NCI-H748 (cell line): ENCODE results near the gene FZR1.
"Not testable (repeated sequence)": the region's sequence is repeated elsewhere in the genome, so short reads cannot be mapped to it uniquely, and the experiment has no call there.

Experiments used
- DNase-seq: peaks from one replicate; lab custom pipeline; 2025; ENCODE audit not compliant: unreplicated experiment; lab: John Stamatoyannopoulos, UW

The FZR1 gene

DNA sequence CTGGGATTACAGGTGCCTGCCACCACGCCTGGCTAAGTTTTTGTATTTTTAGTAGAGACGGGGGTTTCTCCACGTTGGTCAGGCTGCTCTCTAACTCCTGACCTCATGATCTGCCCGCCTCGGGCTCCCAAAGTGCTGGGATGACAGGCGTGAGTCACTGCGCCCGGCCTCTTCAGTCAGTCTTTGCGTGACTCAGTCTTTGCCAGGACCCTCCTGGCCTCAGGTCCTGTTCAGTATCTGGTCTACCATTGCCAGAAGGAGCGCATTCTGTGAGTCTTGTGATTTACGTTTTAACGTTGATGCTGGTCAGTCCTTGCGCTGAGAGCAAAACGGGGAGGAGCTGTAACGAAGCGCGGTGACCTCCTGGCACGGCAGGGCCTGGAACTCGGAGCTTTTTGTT is 59.0 kb downstream of the FZR1 start:
- no peak for DNase-seq

DNA sequence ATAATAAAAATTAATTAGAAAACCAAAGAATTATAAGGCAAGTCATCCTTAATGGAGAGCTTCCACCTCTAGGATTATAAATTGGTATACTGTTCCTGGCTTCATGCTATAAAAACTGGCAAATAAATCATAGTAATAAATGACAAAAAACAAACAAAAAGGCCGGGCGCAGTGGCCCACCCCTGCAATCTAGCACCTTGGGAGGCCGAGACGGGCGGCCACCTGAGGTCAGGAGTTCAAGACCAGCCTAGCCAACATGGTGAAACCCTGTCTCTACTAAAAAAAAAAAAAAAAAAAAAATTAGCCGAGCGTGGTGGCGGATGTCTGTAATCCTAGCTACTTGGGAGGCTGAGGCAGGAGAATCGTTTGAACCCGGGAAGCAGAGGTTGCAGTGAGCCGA is 63.9 kb downstream of the FZR1 start:
- DNase-seq, result not testable (repeated sequence)

DNA sequence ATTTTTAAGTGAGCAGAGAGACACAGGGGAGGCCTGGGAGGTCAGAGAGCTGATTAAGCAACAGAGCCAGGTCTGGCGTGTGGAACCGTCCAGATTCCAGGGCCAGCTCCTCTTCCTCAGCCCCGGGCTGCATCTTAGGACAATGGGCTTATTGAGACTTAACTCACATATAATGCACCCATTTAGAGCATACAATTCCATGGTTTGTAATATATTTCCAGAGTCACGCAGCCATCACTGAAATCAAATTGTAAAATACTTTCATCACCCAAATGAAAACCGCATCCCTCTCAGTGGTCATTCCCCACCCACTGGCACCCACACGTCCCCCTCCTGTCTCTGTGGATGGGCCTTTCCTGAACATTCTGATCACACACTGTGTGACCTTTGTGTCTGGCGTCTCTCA is 64.5 kb downstream of the FZR1 start:
- DNase-seq, result no peak

DNA sequence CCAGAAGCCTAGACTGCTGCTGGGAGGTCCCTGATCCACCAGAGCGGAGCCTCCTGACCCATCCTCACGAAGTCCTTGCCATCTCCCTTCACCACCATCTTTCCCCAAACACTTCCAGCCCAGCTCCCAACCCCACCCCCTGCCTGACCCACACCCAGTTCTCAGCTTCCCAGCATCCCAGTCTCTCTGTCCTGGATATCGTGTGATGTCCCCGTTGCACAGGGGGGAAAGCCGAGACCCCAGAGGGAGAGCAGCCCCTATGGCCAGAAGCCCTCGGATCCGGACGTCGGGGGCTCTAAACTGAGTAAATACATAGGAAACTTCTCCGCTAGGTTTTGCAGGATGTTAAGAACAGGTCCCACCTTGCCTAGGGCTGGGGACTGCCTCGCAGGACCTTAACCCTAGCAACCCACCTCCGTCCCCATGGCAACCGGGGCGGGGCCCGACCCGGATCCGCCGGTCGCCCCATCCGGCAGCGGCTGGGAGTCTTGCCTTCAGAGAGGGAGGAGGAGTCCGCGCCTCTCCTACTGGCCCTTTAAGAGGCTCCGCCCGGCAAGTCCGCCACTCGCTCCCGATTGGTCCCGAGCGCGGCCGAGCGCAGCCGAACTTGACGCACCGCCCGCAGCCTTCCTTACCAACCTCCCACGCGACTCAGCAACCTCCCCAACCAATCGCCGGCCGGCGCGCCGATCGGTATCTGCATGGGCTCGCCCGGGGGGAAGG is 66.2 kb downstream of the FZR1 start:
- peak; percentile 99 for DNase-seq

DNA sequence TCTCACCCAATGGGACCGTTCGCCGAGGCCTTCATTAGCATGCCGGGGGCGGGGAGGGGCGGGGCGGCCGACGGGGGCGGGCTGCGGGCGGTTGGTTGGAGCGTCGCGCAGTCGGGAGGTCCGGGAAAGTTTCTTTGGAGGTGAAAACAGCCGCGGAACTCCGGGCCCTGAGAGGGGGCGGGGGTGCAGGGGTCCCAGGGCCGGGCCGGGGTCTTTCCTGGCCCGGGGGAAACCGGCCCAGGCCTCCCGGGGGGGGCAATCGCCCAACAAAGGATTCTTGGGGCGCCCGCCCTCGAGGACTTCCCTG is 66.7 kb downstream of the FZR1 start, which contains the start of gene HMG20B:
HMG20B (plus strand) TSS at position 90 of the 307 bp plus-strand sequence. CDS start 366 bp downstream, outside the sequence.
- no peak for DNase-seq

DNA sequence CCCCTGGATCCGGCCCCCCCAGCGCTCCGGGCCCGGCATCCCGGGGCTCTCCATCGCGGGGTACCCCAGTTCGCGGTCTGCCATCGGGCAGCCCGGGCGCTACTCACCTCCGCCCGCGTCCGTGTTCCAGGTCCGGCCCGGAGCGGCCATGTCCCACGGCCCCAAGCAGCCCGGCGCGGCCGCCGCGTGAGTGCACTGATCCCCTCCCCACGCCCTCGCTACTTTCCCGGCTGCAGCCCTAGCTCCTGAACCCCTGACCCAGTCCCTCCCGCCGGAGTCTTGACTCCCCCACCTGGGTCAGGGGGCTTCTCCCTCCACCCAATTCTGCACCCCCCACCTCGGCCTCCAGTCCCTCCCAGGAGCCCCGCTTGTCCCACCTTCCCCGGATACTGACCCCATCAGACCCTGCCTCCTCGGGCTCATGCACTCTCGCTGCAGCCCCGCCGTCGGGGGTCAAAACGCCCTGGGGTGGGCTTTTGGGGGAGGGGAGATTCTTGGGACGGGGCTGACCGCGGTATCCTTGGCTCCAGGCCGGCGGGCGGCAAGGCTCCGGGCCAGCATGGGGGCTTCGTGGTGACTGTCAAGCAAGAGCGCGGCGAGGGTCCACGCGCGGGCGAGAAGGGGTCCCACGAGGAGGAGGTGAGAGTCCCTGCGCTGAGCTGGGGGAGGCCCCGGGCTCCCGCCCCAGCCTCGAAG is 67.2 kb downstream of the FZR1 start:
- DNase-seq, result peak; percentile 30

DNA sequence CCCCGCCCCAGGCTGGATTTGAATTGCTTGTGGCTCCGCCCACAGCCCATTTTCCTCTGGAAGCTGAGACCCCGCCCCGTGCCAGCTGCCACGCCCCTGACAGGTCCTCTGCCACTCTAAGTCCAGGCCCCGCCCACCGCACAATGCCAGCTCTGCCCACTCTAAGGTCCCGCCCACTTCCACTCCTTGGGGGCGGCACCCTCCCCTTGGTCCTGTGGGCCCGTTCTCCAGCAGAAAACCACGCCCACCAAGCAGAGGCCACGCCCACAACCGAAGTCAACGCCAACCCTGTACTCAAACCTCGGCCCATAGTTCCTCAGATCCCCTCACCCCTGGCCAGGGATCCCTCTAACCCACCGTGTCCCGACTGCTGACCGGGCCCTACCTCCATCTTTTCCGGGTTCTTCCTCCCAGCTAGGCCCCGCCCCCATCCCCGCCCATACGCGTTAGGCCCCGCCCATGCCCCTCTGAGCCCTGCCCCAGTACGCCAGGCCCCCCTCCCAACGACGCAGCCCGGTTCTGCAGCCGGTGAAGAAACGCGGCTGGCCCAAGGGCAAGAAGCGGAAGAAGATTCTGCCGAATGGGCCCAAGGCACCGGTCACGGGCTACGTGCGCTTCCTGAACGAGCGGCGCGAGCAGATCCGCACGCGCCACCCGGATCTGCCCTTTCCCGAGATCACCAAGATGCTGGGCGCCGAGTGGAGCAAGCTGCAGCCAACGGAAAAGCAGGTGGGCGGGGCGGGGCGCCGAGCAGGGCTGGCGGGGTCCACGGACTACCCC is 67.9 kb downstream of the FZR1 start:
- DNase-seq, result peak; percentile 87

DNA sequence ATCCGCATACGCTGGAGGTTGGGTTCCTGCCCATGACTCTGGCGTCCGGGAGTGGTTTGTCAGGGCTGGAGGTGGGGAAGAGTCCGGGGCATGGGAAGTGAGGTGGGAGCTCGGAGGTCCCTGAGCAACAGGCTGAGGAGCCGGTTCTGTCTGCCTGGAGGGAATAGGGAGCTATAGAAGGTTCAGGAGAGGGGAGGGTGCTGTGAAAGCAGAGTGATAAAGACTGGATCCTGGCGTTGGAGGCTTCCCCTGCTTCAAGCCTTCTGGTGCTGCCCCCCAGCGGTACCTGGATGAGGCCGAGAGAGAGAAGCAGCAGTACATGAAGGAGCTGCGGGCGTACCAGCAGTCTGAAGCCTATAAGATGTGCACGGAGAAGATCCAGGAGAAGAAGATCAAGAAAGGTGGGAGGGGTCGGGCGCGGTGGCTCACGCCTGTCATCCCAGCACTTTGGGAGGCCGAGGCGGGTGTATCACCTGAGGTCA is 69.2 kb downstream of the FZR1 start:
- DNase-seq, result no peak

DNA sequence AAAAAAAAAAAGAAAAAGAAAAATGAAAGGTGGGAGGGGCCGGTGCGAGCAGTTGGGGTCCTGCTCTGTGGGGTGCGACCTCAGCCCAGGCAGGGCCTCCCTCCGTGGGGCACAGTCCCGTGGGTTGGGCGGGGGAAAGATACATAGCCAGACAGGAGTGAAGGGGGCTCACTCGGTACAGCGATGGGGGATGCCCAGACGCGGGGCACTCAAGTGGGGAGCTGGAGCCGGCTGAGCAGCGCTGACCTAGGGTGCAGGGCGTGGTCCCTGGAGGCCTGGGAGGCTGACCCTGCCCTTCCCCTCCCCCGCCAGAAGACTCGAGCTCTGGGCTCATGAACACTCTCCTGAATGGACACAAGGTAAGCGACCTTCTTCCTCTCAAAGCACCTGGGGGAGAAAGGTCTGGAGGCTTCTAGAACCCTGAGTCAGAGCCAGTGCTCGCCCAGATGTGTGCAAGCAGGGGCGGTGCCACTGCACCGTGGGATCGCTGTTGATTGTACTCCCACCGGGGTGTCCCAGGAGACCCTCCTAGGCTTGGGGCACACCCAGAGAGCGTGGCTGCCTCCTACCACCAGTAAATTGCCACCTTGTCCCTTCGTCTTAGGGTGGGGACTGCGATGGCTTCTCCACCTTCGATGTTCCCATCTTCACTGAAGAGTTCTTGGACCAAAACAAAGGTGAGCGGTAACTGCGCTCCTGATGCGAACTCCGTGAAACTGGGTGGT is 70.0 kb downstream of the FZR1 start:
- no peak for DNase-seq

DNA sequence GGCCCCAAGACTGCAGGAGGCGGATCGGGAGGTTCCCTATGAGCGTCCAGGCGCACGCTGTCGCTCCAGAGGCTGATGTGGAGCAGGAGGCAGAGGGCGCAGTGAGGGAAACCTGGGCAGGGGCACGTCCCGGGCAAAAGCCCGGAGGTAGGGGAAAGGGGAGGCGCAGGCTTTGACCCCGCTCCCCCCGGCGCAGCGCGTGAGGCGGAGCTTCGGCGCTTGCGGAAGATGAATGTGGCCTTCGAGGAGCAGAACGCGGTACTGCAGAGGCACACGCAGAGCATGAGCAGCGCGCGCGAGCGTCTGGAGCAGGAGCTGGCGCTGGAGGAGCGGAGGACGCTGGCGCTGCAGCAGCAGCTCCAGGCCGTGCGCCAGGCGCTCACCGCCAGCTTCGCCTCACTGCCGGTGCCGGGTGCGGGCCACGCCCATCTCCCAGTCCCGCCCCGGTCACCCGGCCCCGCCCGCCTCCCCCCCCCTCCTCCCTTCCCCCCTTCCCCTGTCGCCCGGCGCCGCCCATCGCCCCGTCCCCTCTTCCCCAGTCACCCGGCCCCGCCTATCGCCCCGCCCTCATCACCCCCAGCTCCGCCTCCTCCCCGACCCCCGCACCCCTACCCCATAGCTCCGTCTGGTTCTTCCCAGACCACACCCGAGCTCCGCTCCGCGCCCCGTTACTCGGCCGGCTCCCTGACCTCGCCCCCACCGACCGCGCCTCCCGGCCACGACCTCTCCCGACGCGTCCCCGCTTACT is 70.8 kb downstream of the FZR1 start:
- DNase-seq, result no peak

DNA sequence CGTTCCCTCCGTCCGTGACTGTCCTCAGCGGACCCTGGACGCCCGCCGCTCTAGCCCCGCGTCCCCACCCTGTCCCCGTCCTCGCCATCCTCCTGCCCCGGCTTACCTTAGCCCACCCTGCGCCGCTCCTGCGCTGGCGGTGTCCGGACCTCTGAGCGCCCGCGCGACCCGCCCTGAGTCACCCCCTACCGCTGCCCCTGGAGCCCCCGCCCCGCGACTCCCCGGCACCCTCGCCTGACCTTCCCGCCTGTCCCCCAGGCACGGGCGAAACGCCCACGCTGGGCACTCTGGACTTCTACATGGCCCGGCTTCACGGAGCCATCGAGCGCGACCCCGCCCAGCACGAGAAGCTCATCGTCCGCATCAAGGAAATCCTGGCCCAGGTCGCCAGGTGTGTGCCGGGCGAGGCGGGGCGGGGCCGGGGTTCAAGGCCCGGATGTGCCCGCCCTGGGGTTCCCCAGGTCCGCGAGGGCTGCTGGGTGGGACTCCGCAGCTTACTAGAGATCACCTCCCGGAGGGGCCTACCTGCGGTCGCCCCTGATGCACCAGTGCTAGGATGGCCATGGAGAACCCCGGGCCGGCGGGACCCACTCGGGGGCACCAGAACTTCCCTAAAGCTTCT is 71.7 kb downstream of the FZR1 start:
- no peak for DNase-seq

DNA sequence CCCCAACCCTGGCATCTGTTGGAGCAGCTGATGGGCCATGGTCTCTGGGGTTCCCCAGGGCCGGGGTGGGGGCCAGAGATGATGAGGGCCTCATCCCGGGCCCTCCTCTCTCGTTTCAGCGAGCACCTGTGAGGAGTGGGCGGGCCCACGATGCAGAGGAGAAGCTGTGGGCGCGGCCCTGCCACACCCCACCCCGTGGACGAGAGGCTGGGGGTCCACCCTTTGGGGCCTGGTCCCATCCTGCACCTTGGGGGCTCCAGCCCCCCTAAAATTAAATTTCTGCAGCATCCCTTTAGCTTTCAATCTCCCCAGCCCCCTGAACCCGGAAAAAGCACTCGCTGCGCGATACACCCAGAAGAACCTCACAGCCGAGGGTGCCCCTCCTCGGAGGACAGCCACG is 72.3 kb downstream of the FZR1 start:
- no peak for DNase-seq

DNA sequence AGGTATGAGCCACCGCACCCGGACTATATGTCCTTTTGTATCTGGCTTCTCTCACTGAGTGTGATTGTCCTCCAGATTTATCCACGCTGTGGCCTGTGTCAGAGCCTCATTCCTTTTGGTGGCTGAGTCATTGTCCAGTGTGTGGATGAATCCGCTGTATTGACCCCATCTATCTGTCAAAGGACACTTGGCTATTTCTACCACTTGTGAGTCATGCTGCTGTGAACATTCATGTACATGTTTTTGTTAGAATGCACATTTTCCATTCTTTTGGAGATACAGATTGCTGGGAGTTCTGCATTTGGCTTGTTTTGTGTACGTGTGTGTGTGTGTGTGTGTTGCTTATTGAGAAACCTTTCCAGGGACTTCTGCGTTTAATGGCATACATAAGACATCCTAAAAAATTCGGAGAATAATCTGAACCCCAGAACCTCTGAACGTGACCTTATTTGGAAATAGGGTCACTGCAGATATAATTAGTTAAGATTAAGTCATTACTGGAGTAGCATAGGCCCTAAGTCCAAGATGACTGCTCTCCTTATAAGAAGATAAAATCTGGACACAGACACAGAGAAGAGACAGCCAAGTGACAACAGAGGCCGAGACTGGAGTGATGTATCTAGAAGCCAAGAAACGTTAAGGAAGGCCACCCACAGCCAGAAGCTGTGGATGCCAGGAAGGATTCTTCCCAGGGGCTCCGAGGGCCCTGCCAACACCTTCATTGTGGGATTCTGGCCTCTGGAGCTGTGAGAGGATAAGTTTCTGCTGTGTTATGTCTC is 74.2 kb downstream of the FZR1 start:
- DNase-seq, result no peak

DNA sequence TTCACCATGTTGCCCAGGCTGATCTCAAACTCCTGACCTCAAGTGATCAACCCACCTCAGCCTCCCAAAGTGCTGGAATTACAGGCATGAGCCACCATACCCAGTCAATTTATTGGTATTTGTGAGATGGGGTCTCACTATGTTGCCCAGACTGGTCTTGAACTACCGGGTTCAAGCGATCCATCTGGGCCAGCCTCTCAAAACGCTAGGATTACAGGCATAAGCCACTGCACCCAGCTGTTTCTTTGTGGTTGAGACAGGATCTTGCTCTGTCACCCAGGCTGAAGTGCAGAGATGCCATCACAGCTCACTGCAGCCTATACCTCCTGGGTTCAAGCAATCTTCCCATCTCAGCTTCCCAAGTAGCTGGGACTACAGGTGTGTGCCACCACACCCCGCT is 75.7 kb downstream of the FZR1 start:
- not testable (repeated sequence) for DNase-seq

DNA sequence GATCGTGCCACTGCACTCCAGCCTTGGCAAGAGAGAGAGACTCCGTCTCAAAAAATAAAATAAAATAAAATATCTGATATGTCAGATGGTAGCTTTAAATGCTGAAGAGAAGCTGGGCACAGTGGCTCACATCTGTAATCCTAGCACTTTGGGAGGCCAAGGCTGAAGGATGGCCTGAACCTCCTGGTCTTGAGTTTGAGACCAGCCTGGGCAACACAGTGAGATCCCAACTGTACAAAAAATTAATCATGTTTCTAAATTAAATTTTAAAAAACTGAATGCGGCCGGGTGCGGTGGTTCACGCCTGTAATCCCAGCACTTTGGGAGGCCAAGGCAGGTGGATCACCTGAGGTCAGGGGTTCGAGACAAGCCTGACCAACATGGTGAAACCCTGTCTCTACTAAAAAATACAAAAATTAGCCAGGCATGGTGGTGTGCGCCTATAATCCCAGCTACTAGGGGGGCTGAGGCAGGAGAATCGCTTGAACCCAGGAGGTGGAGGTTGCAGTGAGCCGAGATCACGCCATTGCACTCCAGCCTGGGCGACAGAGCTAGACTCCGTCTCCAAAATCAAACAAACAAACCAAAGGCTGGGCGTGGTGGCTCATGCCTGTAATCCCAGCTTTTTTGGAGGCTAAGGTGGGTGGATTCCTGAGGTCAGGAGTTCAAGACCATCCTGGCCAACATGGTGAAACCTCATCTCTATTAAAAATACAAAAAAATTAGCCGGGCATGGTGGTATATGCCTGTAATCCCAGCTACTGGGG is 78.1 kb downstream of the FZR1 start:
- not testable (repeated sequence) for DNase-seq

DNA sequence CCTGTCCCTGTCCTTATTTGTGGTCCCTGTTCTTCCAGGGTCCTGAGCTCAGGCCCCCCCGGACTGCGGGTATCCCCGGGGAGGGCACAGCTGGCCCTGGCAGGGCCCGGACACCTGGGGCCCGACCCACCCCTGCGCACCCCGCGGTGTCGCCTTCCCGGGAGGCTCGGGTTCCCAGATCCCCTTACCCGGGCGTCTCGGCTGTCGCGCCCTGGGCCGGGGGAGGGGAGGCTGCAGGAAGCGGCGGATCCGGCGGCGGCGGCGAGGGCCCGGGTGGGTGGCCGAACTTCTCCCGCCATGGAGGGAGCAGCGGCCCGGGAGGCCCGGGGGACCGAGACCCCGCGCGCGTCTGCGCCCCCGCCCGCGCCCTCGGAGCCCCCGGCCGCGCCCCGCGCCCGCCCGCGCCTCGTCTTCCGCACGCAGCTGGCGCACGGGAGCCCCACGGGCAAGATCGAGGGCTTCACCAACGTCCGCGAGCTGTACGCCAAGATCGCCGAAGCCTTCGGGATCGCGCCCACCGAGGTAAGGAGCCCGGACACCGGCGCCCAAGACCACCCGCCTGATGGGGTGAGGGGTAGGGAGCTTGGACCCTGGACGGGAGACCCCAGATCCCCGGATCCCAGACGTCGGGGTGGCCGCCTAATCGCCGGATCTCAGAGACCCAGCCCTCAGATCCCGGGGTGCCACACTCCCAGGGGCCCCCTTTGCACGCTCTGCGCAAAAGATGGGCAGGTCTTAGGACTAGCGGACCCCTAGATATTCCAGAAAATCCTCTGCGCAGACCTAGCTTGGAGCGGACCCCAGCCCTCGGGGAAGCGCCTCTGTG is 79.4 kb downstream of the FZR1 start, which contains the start of gene GIPC3:
GIPC3 (plus strand) TSS at position 178 of the 826 bp plus-strand sequence; CDS start at position 298, 120 bp downstream.
- no peak for DNase-seq

DNA sequence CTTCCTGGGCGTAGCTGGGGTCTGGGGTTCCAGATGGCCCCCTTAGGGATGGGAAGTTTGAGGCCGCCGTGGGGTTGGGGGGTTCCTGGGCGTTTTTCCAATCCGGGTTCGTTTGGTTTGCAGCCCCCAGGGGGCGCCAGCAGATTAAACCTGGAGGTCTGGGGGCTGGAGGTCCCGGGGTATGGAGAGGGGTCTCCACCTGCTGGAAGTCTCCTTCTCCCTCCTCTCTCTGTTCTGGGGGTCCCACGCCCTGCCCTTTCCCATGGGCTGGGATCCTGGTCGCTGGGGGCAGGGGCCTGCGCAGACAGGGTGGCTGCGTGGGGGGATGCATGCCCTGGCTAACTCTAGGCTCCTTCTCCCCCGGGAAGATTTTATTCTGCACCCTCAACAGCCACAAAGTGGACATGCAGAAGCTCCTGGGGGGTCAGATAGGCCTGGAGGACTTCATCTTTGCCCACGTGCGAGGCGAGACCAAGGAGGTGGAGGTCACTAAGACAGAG is 80.1 kb downstream of the FZR1 start:
- DNase-seq, result peak; percentile 25
